ENCODE measurements around the gene SGCD. TPM values are rescaled to one million over a fixed set of nuclear protein-coding genes. Genes with fewer than 3 reads are reported as not detected.

SGCD gene
- polyA plus RNA-seq, 1 donor (not counting 4 experiments of a cell fraction or from before 2014, with no cell fraction given), result not detected

GRCh38 chr5:156706631-156707030, 379.7 kb downstream of the SGCD start:
- Histone ChIP-seq H3K9me3 (ENCODE audit: control insufficient read depth, low read depth, low read length) (peaks cover 2% of the 10 kb centered on the region), H3K4me1 (ENCODE audit: control insufficient read depth, extremely low read depth, insufficient read depth, low read length) (no peaks in the 10 kb centered on the region), H3K36me3 (ENCODE audit: control insufficient read depth in 2 of 2, extremely low read depth in 1 of 2, insufficient read depth in 2 of 2, low read length in 2 of 2) (no peaks in the 10 kb centered on the region), H3K4me3 (ENCODE audit: control insufficient read depth in 2 of 3, extremely low read depth in 1 of 3, insufficient read depth in 2 of 3, low read depth in 1 of 3, low read length in 3 of 3) (no peak overlapping the region), H2AFZ (ENCODE audit: control insufficient read depth, low read length) (no peak overlapping the region), H3K4me2 (ENCODE audit: control insufficient read depth, extremely low read depth, insufficient read depth, low read depth, low read length) (no peak overlapping the region), H3K9me1 (ENCODE audit: control insufficient read depth, extremely low read depth, insufficient read depth, low read length) (no peaks in the 10 kb centered on the region), H3K9ac (ENCODE audit: control insufficient read depth, extremely low read depth, insufficient read depth, low read length) (no peak overlapping the region), H3K27ac (ENCODE audit: control insufficient read depth, insufficient read depth, low read length) (no peak overlapping the region), H4K20me1 (ENCODE audit: control insufficient read depth, extremely low read depth, insufficient read depth, low read length) (no peaks in the 10 kb centered on the region), H3K27me3 (ENCODE audit: control insufficient read depth, extremely low read depth, insufficient read depth, low read length) (no peaks in the 10 kb centered on the region), H3K79me2 (ENCODE audit: control insufficient read depth, insufficient read depth, low read length) (no peaks in the 10 kb centered on the region)
- TF ChIP-seq EZH2 (IDR thresholded peaks at IDR 0.05; ENCODE audit: low read length), result no peak
- TF ChIP-seq CTCF (optimal IDR thresholded peaks at IDR 0.05 in 1 of 3, IDR thresholded peaks at IDR 0.05 in 1 of 3, conservative IDR thresholded peaks at IDR 0.05 in 1 of 3; ENCODE audit: extremely low read depth in 1 of 3, insufficient read depth in 2 of 3, low read length in 3 of 3), result no peak
- DNase-seq (ENCODE audit: low read depth, low spot score), result no peak
- no peak for FAIRE-seq
- dilution Hi-C loops (cut with MboI; ENCODE audit: extremely low pct_ligation_motif_present, low sequenced_read_pairs), result no loop called here

- Histone ChIP-seq H3K27ac (ENCODE audit: control insufficient read depth, insufficient read depth, low read length) (no peak overlapping the region), H3K4me1 (ENCODE audit: control insufficient read depth, extremely low read depth, insufficient read depth, low read length) (no peaks in the 10 kb centered on the region), H3K9me3 (ENCODE audit: control insufficient read depth, low read depth, low read length) (peaks cover 2% of the 10 kb centered on the region), H3K9ac (ENCODE audit: control insufficient read depth, extremely low read depth, insufficient read depth, low read length) (no peak overlapping the region), H4K20me1 (ENCODE audit: control insufficient read depth, extremely low read depth, insufficient read depth, low read length) (no peaks in the 10 kb centered on the region), H3K9me1 (ENCODE audit: control insufficient read depth, extremely low read depth, insufficient read depth, low read length) (no peaks in the 10 kb centered on the region), H3K4me3 (ENCODE audit: control insufficient read depth in 2 of 3, extremely low read depth in 1 of 3, insufficient read depth in 2 of 3, low read depth in 1 of 3, low read length in 3 of 3) (no peak overlapping the region), H3K36me3 (ENCODE audit: control insufficient read depth in 2 of 2, extremely low read depth in 1 of 2, insufficient read depth in 2 of 2, low read length in 2 of 2) (no peaks in the 10 kb centered on the region), H2AFZ (ENCODE audit: control insufficient read depth, low read length) (no peak overlapping the region), H3K4me2 (ENCODE audit: control insufficient read depth, extremely low read depth, insufficient read depth, low read depth, low read length) (no peak overlapping the region), H3K79me2 (ENCODE audit: control insufficient read depth, insufficient read depth, low read length) (no peaks in the 10 kb centered on the region), H3K27me3 (ENCODE audit: control insufficient read depth, extremely low read depth, insufficient read depth, low read length) (no peaks in the 10 kb centered on the region)
- TF ChIP-seq CTCF (optimal IDR thresholded peaks at IDR 0.05 in 1 of 3, IDR thresholded peaks at IDR 0.05 in 1 of 3, conservative IDR thresholded peaks at IDR 0.05 in 1 of 3; ENCODE audit: extremely low read depth in 1 of 3, insufficient read depth in 2 of 3, low read length in 3 of 3), result no peak
- dilution Hi-C loops (cut with MboI; ENCODE audit: extremely low pct_ligation_motif_present, low sequenced_read_pairs), result no loop called here
- no peak for FAIRE-seq
- DNase-seq (ENCODE audit: low read depth, low spot score), result no peak
These were observed 380.8 kb downstream of the SGCD start for GRCh38 chr5:156707750-156708149.
